ENCODE results near the gene KCNK5. TPM values are rescaled to one million over a fixed set of nuclear protein-coding genes. Genes with fewer than 3 reads are reported as not detected.
A peak's percentile ranks its signal among the peaks of the same experiment; 100 is the strongest.

KCNK5 gene
- total and polyA plus RNA-seq, 9 of the 15 experiments (the other 6 are each of a cell fraction or from before 2014, with no cell fraction given), result 1.5 to 45.8 (median 25.8) TPM

- Histone ChIP-seq H3K36me3 (ENCODE audit: control insufficient read depth, insufficient read depth, low read length) (peaks cover 81% of the 10 kb centered on the region), H3K79me2 (ENCODE audit: control insufficient read depth, insufficient read depth, low read length) (peaks cover 100% of the 10 kb centered on the region), H3K9me1 (ENCODE audit: control insufficient read depth, insufficient read depth, low read length) (peaks cover 15% of the 10 kb centered on the region), H3K4me3 (peak overlapping the region; percentile 17; the same call in 1 of the 2 replicates), H3K27ac (ENCODE audit: extremely low read depth, low read depth, low read length) (peak overlapping the region; percentile 92), H3K9ac (ENCODE audit: insufficient read depth in 1 of 2, low read depth in 2 of 2, low read length in 2 of 2) (peak overlapping the region; percentile 78 to 82; a peak in 2 of 4 replicates), H3K4me1 (replicated peaks in 1 of 2; ENCODE audit: control insufficient read depth in 2 of 2, insufficient read depth in 2 of 2, low read length in 2 of 2) (peaks cover 72 to 91% of the 10 kb centered on the region in 2 experiments), H3K4me2 (ENCODE audit: insufficient read depth, low read length) (peak overlapping the region; percentile 91), H2AFZ (ENCODE audit: low read depth, low read length) (no peak overlapping the region), H4K20me1 (replicated peaks; ENCODE audit: control insufficient read depth, insufficient read depth, low read length) (peaks cover 29% of the 10 kb centered on the region; the same call in 1 of the 2 replicates), H3K9me3 (replicated peaks; ENCODE audit: control insufficient read depth, insufficient read depth, low read depth, low read length) (no peaks in the 10 kb centered on the region), H3K27me3 (ENCODE audit: control insufficient read depth in 2 of 2, insufficient read depth in 2 of 2, low read length in 2 of 2) (no peaks in the 10 kb centered on the region)
- DNase-seq (ENCODE audit: extremely low read depth in 1 of 4, low spot score in 3 of 4) (no peak), FAIRE-seq (no peak), ATAC-seq (no peak)
- BruUV-seq (replicated peaks), result no TSS peak
- ChIA-PET POLR2A (interaction anchor here (0.7 to 3.0 kb wide), 4 partner anchors 10 to 20 kb away, joined by 3 to 17 read pairs (median 3); no protein-coding TSS in a partner anchor), CTCF (ENCODE audit: low intra/inter-chr PET ratio) (no interaction called here)
- intact Hi-C loops (cut with micrococcal nuclease) (loop anchor here (10.0 kb wide), 1 partner anchor 106 kb away; the partner anchor contains the start of gene SAYSD1), in situ Hi-C loops (cut with MboI) (no loop called here)
- WGBS (ENCODE audit: insufficient coverage, low coverage, missing lambda C conversion rate), result 65% methylated on average over 3 of the region's 3 CpGs
- TF ChIP-seq STAT6 (CRISPR knock-in tag; IDR thresholded peaks at IDR 0.05) (no peak), PKNOX1 (IDR thresholded peaks at IDR 0.05) (peak; percentile 46; the same call in 1 of the 2 replicates), ZBTB9 (CRISPR knock-in tag; IDR thresholded peaks at IDR 0.05) (0 out of 2 replicates have a peak, but pooled peaks have one; percentile 37), SAFB (IDR thresholded peaks at IDR 0.05; ENCODE audit: borderline replicate concordance, low read depth, low read length) (no peak)
Measured at GRCh38 chr6:39221115-39221514, 8.2 kb downstream of the KCNK5 start.
